PC-9 (cell line): ENCODE data around the gene BCAS3. TPM values are rescaled to one million over a fixed set of nuclear protein-coding genes. Genes with fewer than 3 reads are reported as not detected.
"Not testable (repeated sequence)": the region's sequence is repeated elsewhere in the genome, so short reads cannot be mapped to it uniquely, and the experiment has no call there.

ENCODE experiments used
- BruUV-seq: library from RNA; stranded (reverse); fragments of 400-500 nt; replicated peaks from 2 replicates; lab custom pipeline; 2021; lab: Mats Ljungman, UMichigan
- CTCF ChIA-PET: fragments of 300-600 bp; sonication (Branson Sonifier 250); formaldehyde crosslinking; loops from one replicate; lab custom pipeline; 2022; ENCODE audit warnings: antibody characterized with exemption; lab: Charles Lee
- POLR2A ChIA-PET: fragments of 300-600 bp; sonication (Branson Sonifier 250); formaldehyde crosslinking; loops from one replicate; lab custom pipeline; 2022; ENCODE audit warnings: antibody characterized with exemption; ENCODE audit not compliant: unreplicated experiment; lab: Charles Lee
- DNase-seq, 2 experiments: peaks; one replicate each; pipeline versions ENCODE4 v3.0.0 to v3.0.0-alpha.2; 2015 to 2022; ENCODE audit warnings: mixed read lengths in 1 of 2
- H2AFZ ChIP-seq: fragments of 200-600 bp; sonication (generic); 2 replicates; pipeline ENCODE4 v1.8.1; 2017; ENCODE audit warnings: antibody characterized with exemption
- H3F3A ChIP-seq: fragments of 200-600 bp; sonication (generic); 2 replicates; pipeline ENCODE4 v1.8.1; 2017; ENCODE audit warnings: antibody characterized with exemption, mild to moderate bottlenecking, low read depth; ENCODE audit not compliant: insufficient read depth
- H3K27ac ChIP-seq: fragments of 200-600 bp; sonication (generic); 2 replicates; pipeline ENCODE4 v1.6.1; 2016; ENCODE audit warnings: mixed run types
- H3K27me3 ChIP-seq: fragments of 200-600 bp; sonication (generic); 2 replicates; pipeline ENCODE4 v1.6.1; 2016; ENCODE audit warnings: low read depth, mixed run types; ENCODE audit not compliant: insufficient read depth
- H3K36me3 ChIP-seq: fragments of 200-600 bp; sonication (generic); 2 replicates; pipeline ENCODE4 v1.6.1; 2016; ENCODE audit warnings: low read depth, mixed run types
- H3K4me1 ChIP-seq: fragments of 200-600 bp; sonication (generic); replicated peaks from 2 replicates; pipeline ENCODE4 v1.6.1; 2016; ENCODE audit warnings: mixed run types; ENCODE audit not compliant: insufficient read depth
- H3K4me2 ChIP-seq: fragments of 200-600 bp; sonication (generic); 2 replicates; pipeline ENCODE4 v1.6.1; 2017; ENCODE audit warnings: mixed run types
- H3K4me3 ChIP-seq: fragments of 200-600 bp; sonication (generic); 2 replicates; pipeline ENCODE4 v1.6.1; 2016; ENCODE audit warnings: mixed run types
- H3K79me2 ChIP-seq: fragments of 200-600 bp; sonication (generic); 2 replicates; pipeline ENCODE4 v1.6.1; 2017; ENCODE audit warnings: low read depth, mixed run types
- H3K9me2 ChIP-seq: fragments of 200-600 bp; sonication (generic); 2 replicates; pipeline ENCODE4 v1.8.1; 2017; ENCODE audit warnings: mild to moderate bottlenecking; ENCODE audit not compliant: insufficient read depth
- H3K9me3 ChIP-seq: fragments of 200-600 bp; sonication (generic); 2 replicates; pipeline ENCODE4 v1.8.1; 2016; ENCODE audit warnings: low read depth; ENCODE audit not compliant: insufficient read depth
- H4K20me1 ChIP-seq: fragments of 200-600 bp; sonication (generic); 2 replicates; pipeline ENCODE4 v1.8.1; 2017; ENCODE audit not compliant: insufficient read depth
- EZH2 ChIP-seq: fragments of 200-600 bp; sonication (generic); IDR thresholded peaks from 2 replicates; pipeline ENCODE4 v1.8.0; 2017; ENCODE audit warnings: antibody characterized with exemption, low read depth
- intact Hi-C: fragments of 100-400 bp; cut with micrococcal nuclease; formaldehyde crosslinking; loops from one replicate; pipeline ENCODE4 v1.10.0; 2022; ENCODE audit not compliant: unreplicated experiment
- total RNA-seq: library from RNA; stranded (reverse); gene quantifications from 2 replicates; pipeline ENCODE4 v1.2.3, GENCODE V29; 2021
- TF ChIP-seq, protein P1 (sequence below): fragments of 200-600 bp; sonication (generic); conservative IDR thresholded peaks from 2 replicates; pipeline ENCODE4 v1.6.1; 2017; ENCODE audit warnings: mixed run types, antibody characterized with exemption, mild to moderate bottlenecking, moderate library complexity

The BCAS3 gene
- total RNA-seq, 1 experiment from 2014 or later, result 26.0 TPM

DNA sequence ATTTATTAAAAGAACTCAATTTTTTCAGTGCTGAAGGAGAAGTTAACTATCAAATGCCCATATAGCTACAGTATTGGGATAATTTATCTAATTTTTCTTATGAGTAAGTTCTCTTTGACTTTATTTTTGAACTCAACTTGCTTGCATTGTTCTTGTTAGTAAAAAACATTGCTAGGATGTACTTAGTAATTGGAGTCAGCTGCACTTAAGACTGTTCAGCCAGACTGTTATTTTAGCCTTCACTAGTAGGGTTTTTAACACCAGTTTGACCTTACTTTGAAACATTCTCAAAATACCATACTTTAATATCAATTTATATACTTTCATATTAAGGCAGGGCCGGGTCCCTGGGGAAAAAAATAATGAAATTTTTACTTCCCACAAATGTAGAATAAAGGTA is 465.4 kb downstream of the BCAS3 start:
- no peak for DNase-seq
- no TSS peak for BruUV-seq
- Histone ChIP-seq H3K36me3 (no peaks in the 10 kb centered on the region), H3K4me1 (peaks cover 11% of the 10 kb centered on the region), H4K20me1 (no peaks in the 10 kb centered on the region), H3K27me3 (no peaks in the 10 kb centered on the region), H3K27ac (no peak overlapping the region), H3K4me2 (no peak overlapping the region), H3K79me2 (no peaks in the 10 kb centered on the region), H3K4me3 (no peak overlapping the region), H3K9me2 (no peaks in the 10 kb centered on the region), H2AFZ (no peak overlapping the region), H3F3A (no peaks in the 10 kb centered on the region), H3K9me3 (no peaks in the 10 kb centered on the region)
- CTCF ChIA-PET, result interaction anchor here (0.6 kb wide), 1 partner anchor 22 kb away, joined by 7 read pairs; no protein-coding TSS in a partner anchor
- POLR2A ChIA-PET, result interaction anchor here (0.6 kb wide), 1 partner anchor 621 kb away, joined by 6 read pairs; no protein-coding TSS in a partner anchor
- TF ChIP-seq, protein P1, sequence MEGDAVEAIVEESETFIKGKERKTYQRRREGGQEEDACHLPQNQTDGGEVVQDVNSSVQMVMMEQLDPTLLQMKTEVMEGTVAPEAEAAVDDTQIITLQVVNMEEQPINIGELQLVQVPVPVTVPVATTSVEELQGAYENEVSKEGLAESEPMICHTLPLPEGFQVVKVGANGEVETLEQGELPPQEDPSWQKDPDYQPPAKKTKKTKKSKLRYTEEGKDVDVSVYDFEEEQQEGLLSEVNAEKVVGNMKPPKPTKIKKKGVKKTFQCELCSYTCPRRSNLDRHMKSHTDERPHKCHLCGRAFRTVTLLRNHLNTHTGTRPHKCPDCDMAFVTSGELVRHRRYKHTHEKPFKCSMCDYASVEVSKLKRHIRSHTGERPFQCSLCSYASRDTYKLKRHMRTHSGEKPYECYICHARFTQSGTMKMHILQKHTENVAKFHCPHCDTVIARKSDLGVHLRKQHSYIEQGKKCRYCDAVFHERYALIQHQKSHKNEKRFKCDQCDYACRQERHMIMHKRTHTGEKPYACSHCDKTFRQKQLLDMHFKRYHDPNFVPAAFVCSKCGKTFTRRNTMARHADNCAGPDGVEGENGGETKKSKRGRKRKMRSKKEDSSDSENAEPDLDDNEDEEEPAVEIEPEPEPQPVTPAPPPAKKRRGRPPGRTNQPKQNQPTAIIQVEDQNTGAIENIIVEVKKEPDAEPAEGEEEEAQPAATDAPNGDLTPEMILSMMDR, result no peak
- TF ChIP-seq EZH2, result no peak
- intact Hi-C loops, result no loop called here

DNA sequence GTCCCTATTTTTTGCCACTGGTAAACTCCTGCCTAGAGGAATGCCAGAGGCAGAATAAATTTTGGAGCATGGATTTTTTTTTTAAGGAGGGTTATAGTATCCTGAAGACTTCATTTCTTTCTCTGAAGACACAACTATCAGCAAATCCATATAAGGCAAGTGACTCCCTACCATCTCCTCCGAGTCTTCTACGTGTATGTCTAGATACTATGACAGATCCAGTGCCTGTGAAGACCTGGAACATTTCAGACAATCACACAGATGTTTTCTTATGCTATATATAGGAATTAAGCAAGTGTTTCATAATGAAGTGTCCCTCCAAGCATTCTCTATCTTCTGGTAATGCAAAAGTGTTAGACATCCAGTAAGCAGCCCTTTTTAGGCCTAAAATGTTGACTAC is 466.5 kb downstream of the BCAS3 start:
- intact Hi-C loops, result no loop called here
- H2AFZ ChIP-seq, result no peak overlapping the region

DNA sequence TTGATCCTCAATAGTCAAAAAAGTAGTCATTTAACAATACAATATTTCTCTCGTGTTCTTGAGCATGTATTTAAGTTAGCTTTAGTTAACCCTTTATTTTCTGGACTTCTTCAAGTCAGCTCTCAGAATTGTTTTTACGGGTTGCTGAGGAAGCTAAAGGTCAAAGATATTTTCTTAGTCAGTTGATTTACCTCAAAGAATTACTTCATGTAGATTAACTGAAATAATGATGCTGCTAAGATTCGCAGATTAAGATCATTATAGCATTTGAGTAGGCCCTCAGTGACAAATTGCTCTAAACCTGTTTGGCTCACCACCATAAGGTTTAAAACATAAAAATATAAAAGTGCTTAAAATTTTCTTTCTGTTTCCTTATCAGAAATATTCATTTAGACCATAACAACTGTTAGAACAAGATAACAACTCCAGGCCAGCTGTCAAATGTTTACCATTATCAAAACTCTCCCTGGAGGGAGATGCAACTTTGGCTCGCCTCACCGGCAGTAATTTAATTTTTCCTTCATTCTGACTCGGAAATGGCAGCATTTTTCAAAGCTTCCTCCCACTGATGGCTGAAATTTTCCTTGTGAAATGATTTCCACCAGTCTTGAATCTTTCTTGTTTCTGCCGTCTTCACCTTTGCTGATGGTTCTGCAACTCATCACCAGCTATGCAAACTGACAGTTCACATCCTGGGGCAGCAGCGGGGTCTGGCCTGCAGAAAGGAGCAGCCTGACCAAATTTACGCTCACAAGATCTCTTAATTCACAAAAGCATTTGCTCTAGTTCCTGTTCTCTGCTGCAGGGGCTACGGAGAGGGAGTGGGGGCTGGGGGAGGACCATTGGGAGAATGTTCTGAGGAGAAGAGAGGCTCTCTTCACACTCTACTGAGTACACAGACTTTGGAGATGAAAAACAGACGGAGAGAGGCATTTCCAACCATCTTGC is 467.2 kb downstream of the BCAS3 start:
- H3K4me3 ChIP-seq, result no peak overlapping the region
- intact Hi-C loops, result no loop called here
- TF ChIP-seq EZH2, result no peak
- TF ChIP-seq, protein P1, result no peak
- BruUV-seq, result no TSS peak
- no peaks in the 10 kb centered on the region for H3K4me1 ChIP-seq
- no peak overlapping the region for H2AFZ ChIP-seq
- H3K79me2 ChIP-seq, result no peaks in the 10 kb centered on the region
- no peaks in the 10 kb centered on the region for H3K36me3 ChIP-seq
- CTCF ChIA-PET, result no interaction called here
- H3F3A ChIP-seq, result no peaks in the 10 kb centered on the region
- no peaks in the 10 kb centered on the region for H3K9me2 ChIP-seq
- no peaks in the 10 kb centered on the region for H3K9me3 ChIP-seq
- POLR2A ChIA-PET, result no interaction called here
- H3K27ac ChIP-seq, result no peak overlapping the region
- H3K4me2 ChIP-seq, result no peak overlapping the region
- no peak for DNase-seq
- no peaks in the 10 kb centered on the region for H4K20me1 ChIP-seq
- no peaks in the 10 kb centered on the region for H3K27me3 ChIP-seq

More for the DNA sequence above, 466.5 kb downstream of the BCAS3 start:
- Histone ChIP-seq H3K36me3 (no peaks in the 10 kb centered on the region), H3K4me3 (no peak overlapping the region), H3K27ac (no peak overlapping the region), H3F3A (no peaks in the 10 kb centered on the region), H3K9me2 (no peaks in the 10 kb centered on the region), H3K27me3 (no peaks in the 10 kb centered on the region), H3K79me2 (no peaks in the 10 kb centered on the region), H3K4me1 (peaks cover 4% of the 10 kb centered on the region), H3K4me2 (no peak overlapping the region), H3K9me3 (no peaks in the 10 kb centered on the region), H4K20me1 (no peaks in the 10 kb centered on the region)
- no peak for TF ChIP-seq EZH2
- TF ChIP-seq, protein P1, result no peak
- ChIA-PET POLR2A (no interaction called here), CTCF (no interaction called here)
- BruUV-seq, result no TSS peak
- no peak for DNase-seq

GRCh38 chr17:61146833-61147232 is 469.2 kb downstream of the BCAS3 start:
- H3K4me3 ChIP-seq, H3K36me3 ChIP-seq, H3K27ac ChIP-seq, H2AFZ ChIP-seq, BruUV-seq, CTCF ChIA-PET, H3K4me2 ChIP-seq, H3K9me3 ChIP-seq, H3K4me1 ChIP-seq, H3K79me2 ChIP-seq, intact Hi-C loops, H3K9me2 ChIP-seq, POLR2A ChIA-PET, H4K20me1 ChIP-seq, DNase-seq, H3F3A ChIP-seq, H3K27me3 ChIP-seq: not testable (repeated sequence)
